Measurements from ENCODE around the gene DCPS.
"Not testable (repeated sequence)": the region's sequence is repeated elsewhere in the genome, so short reads cannot be mapped to it uniquely, and the experiment has no call there.

DCPS gene

GRCh38 chr11:126375726-126376125 lies 71.9 kb downstream of the DCPS start:
- no peak for TF ChIP-seq CTCF (IDR thresholded peaks at IDR 0.05; ENCODE audit: extremely low read depth, missing control alignments)
- no peak for DNase-seq (ENCODE audit: low spot score)

- no peak for TF ChIP-seq CTCF (IDR thresholded peaks at IDR 0.05; ENCODE audit: extremely low read depth, missing control alignments)
- no peak for DNase-seq (ENCODE audit: low spot score)
These were observed 74.9 kb downstream of the DCPS start for GRCh38 chr11:126378763-126379162.

- TF ChIP-seq CTCF (IDR thresholded peaks at IDR 0.05; ENCODE audit: extremely low read depth, missing control alignments): no peak
These were observed 77.0 kb downstream of the DCPS start for GRCh38 chr11:126380909-126381308.

GRCh38 chr11:126381960-126382359 lies 78.1 kb downstream of the DCPS start:
- not testable (repeated sequence) for DNase-seq (ENCODE audit: low spot score)

More at GRCh38 chr11:126380909-126381308, 77.0 kb downstream of the DCPS start:
- DNase-seq (ENCODE audit: low spot score): no peak

- not testable (repeated sequence) for DNase-seq (ENCODE audit: low spot score)
These were observed 78.8 kb downstream of the DCPS start for GRCh38 chr11:126382641-126383040.

GRCh38 chr11:126383339-126384335 lies 79.8 kb downstream of the DCPS start:
- TF ChIP-seq CTCF (IDR thresholded peaks at IDR 0.05; ENCODE audit: extremely low read depth, missing control alignments): no peak

GRCh38 chr11:126384449-126385070 lies 80.7 kb downstream of the DCPS start:
- no peak for TF ChIP-seq CTCF (IDR thresholded peaks at IDR 0.05; ENCODE audit: extremely low read depth, missing control alignments)
- DNase-seq (ENCODE audit: low spot score): no peak

More at GRCh38 chr11:126383339-126384335, 79.8 kb downstream of the DCPS start:
- no peak for DNase-seq (ENCODE audit: low spot score)

- no peak for DNase-seq (ENCODE audit: low spot score)
- TF ChIP-seq CTCF (IDR thresholded peaks at IDR 0.05; ENCODE audit: extremely low read depth, missing control alignments): no peak
These were observed 82.3 kb downstream of the DCPS start for GRCh38 chr11:126385991-126386728.

- DNase-seq (ENCODE audit: low spot score): not testable (repeated sequence)
These were observed 82.8 kb downstream of the DCPS start for GRCh38 chr11:126386729-126387071.

All from GM20000 (cell line).